ENCODE data around the gene EIF4B.

Gene EIF4B

GRCh38 chr12:53055471-53056266 is 49.4 kb downstream of the EIF4B start:
- Histone ChIP-seq H3K27ac (ENCODE audit: low read depth, low read length, poor library complexity, severe bottlenecking) (no peak overlapping the region), H3F3A (ENCODE audit: insufficient read depth, low read length) (no peaks in the 10 kb centered on the region), H3K9me3 (ENCODE audit: low read length) (no peaks in the 10 kb centered on the region), H3K9ac (ENCODE audit: low read length) (no peak overlapping the region), H3K4me3 (ENCODE audit: low read depth, low read length, poor library complexity, severe bottlenecking) (no peak overlapping the region), H3K9me2 (ENCODE audit: low read depth, low read length) (no peaks in the 10 kb centered on the region), H3K4me2 (ENCODE audit: low read length) (no peak overlapping the region), H3K79me2 (ENCODE audit: insufficient read depth, low read length) (no peaks in the 10 kb centered on the region), H3K4me1 (ENCODE audit: insufficient read depth, low read length, severe bottlenecking) (peaks cover 6% of the 10 kb centered on the region), H4K20me1 (ENCODE audit: insufficient read depth, low read length) (no peaks in the 10 kb centered on the region), H2AFZ (ENCODE audit: low read length) (no peak overlapping the region), H3K36me3 (ENCODE audit: insufficient read depth, low read length) (no peaks in the 10 kb centered on the region), H3K27me3 (ENCODE audit: insufficient read depth, low read length) (peaks cover 7% of the 10 kb centered on the region; the same call in 1 of the 2 replicates)
- TF ChIP-seq CTCF (IDR thresholded peaks at IDR 0.05; ENCODE audit: low read length) (no peak), EZH2 (IDR thresholded peaks at IDR 0.05; ENCODE audit: borderline replicate concordance, low read length) (no peak)

- H3K27ac ChIP-seq (ENCODE audit: low read depth, low read length, poor library complexity, severe bottlenecking), result no peak overlapping the region
- no peak for TF ChIP-seq EZH2 (IDR thresholded peaks at IDR 0.05; ENCODE audit: borderline replicate concordance, low read length)
- TF ChIP-seq CTCF (IDR thresholded peaks at IDR 0.05; ENCODE audit: low read length), result no peak
- H3K4me1 ChIP-seq (ENCODE audit: insufficient read depth, low read length, severe bottlenecking), result peaks cover 9% of the 10 kb centered on the region
These were observed 50.0 kb downstream of the EIF4B start for GRCh38 chr12:53056296-53056695.

GRCh38 chr12:53056901-53057300 is 50.6 kb downstream of the EIF4B start:
- no peaks in the 10 kb centered on the region for H3K36me3 ChIP-seq (ENCODE audit: insufficient read depth, low read length)
- H3K4me2 ChIP-seq (ENCODE audit: low read length), result no peak overlapping the region
- H3K4me1 ChIP-seq (ENCODE audit: insufficient read depth, low read length, severe bottlenecking), result peaks cover 15% of the 10 kb centered on the region
- H3K9me2 ChIP-seq (ENCODE audit: low read depth, low read length), result no peaks in the 10 kb centered on the region
- no peak overlapping the region for H2AFZ ChIP-seq (ENCODE audit: low read length)
- no peaks in the 10 kb centered on the region for H3K79me2 ChIP-seq (ENCODE audit: insufficient read depth, low read length)
- H3F3A ChIP-seq (ENCODE audit: insufficient read depth, low read length), result no peaks in the 10 kb centered on the region
- H3K9ac ChIP-seq (ENCODE audit: low read length), result no peak overlapping the region
- H3K27me3 ChIP-seq (ENCODE audit: insufficient read depth, low read length), result peaks cover 7% of the 10 kb centered on the region; the same call in 1 of the 2 replicates
- no peaks in the 10 kb centered on the region for H3K9me3 ChIP-seq (ENCODE audit: low read length)
- H3K4me3 ChIP-seq (ENCODE audit: low read depth, low read length, poor library complexity, severe bottlenecking), result no peak overlapping the region
- TF ChIP-seq EZH2 (IDR thresholded peaks at IDR 0.05; ENCODE audit: borderline replicate concordance, low read length) (no peak), CTCF (IDR thresholded peaks at IDR 0.05; ENCODE audit: low read length) (no peak)
- H4K20me1 ChIP-seq (ENCODE audit: insufficient read depth, low read length), result no peaks in the 10 kb centered on the region
- H3K27ac ChIP-seq (ENCODE audit: low read depth, low read length, poor library complexity, severe bottlenecking), result no peak overlapping the region

More at GRCh38 chr12:53056296-53056695, 50.0 kb downstream of the EIF4B start:
- Histone ChIP-seq H3K4me3 (ENCODE audit: low read depth, low read length, poor library complexity, severe bottlenecking) (no peak overlapping the region), H3K9ac (ENCODE audit: low read length) (no peak overlapping the region), H3F3A (ENCODE audit: insufficient read depth, low read length) (no peaks in the 10 kb centered on the region), H2AFZ (ENCODE audit: low read length) (no peak overlapping the region), H3K36me3 (ENCODE audit: insufficient read depth, low read length) (no peaks in the 10 kb centered on the region), H3K4me2 (ENCODE audit: low read length) (no peak overlapping the region), H3K9me3 (ENCODE audit: low read length) (no peaks in the 10 kb centered on the region), H4K20me1 (ENCODE audit: insufficient read depth, low read length) (no peaks in the 10 kb centered on the region), H3K79me2 (ENCODE audit: insufficient read depth, low read length) (no peaks in the 10 kb centered on the region), H3K9me2 (ENCODE audit: low read depth, low read length) (no peaks in the 10 kb centered on the region), H3K27me3 (ENCODE audit: insufficient read depth, low read length) (peaks cover 7% of the 10 kb centered on the region; the same call in 1 of the 2 replicates)
